ENCODE data around the gene TRMT2A.

DNA sequence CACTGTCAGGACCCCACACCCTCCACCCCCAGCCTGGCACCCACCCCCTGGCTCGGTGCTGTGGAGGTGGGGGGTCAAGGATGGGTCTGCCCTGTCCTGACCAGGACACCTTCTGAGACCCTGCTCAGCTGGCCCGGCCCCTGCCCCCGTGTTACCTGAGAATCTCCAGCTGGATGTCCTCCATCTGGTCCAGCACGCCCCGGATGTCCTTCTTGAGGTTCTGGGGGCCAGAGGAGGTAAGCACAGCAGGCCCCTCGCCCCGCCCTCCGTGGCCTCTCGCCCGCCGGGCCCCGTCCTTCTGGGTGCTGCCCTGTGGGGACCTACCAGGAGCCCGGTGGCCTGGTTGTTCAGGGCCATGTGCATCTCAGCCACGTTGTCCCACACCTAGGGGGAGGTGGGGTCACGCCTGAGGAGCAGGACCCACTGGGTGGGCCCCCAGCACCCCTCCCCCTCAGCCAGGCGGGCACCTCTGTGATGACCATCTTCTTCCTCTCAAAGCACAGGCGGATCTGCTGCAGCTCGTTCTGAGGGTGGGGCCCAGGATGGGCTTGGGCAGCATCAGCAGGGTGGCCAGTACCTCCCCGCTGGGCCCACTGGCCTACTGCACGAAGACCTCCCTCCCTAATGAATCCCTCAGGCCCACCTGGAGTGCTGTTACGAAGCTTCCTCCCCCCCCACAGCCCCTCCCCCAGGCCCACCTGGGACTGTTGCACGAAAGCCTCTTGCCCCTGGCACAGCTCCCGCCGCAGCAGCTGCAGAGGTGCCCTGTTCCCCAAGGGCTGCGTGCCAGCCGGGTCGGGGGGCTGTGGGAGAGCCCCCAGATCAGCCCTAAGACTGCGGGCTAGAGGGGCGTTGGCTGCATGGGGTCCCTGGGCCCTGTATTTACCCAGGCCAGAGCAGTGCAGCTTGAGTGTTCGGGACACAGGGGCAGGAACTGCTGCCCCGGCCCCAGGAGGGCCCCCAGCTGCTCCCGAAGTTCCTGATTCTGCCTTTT, 32.5 kb upstream of the TRMT2A start:
- TF ChIP-seq EP300 (IDR thresholded peaks at IDR 0.05; ENCODE audit: borderline replicate concordance), result no peak
- TF ChIP-seq CREB1 (IDR thresholded peaks at IDR 0.05; ENCODE audit: low read depth), result no peak
- TF ChIP-seq, protein P1, sequence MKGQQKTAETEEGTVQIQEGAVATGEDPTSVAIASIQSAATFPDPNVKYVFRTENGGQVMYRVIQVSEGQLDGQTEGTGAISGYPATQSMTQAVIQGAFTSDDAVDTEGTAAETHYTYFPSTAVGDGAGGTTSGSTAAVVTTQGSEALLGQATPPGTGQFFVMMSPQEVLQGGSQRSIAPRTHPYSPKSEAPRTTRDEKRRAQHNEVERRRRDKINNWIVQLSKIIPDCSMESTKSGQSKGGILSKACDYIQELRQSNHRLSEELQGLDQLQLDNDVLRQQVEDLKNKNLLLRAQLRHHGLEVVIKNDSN (IDR thresholded peaks at IDR 0.05), result no peak
- TF ChIP-seq RAD21 (IDR thresholded peaks at IDR 0.05; ENCODE audit: low read depth), result no peak
- no peak for TF ChIP-seq YY1 (IDR thresholded peaks at IDR 0.05; ENCODE audit: low read depth)
- TF ChIP-seq, protein P2, sequence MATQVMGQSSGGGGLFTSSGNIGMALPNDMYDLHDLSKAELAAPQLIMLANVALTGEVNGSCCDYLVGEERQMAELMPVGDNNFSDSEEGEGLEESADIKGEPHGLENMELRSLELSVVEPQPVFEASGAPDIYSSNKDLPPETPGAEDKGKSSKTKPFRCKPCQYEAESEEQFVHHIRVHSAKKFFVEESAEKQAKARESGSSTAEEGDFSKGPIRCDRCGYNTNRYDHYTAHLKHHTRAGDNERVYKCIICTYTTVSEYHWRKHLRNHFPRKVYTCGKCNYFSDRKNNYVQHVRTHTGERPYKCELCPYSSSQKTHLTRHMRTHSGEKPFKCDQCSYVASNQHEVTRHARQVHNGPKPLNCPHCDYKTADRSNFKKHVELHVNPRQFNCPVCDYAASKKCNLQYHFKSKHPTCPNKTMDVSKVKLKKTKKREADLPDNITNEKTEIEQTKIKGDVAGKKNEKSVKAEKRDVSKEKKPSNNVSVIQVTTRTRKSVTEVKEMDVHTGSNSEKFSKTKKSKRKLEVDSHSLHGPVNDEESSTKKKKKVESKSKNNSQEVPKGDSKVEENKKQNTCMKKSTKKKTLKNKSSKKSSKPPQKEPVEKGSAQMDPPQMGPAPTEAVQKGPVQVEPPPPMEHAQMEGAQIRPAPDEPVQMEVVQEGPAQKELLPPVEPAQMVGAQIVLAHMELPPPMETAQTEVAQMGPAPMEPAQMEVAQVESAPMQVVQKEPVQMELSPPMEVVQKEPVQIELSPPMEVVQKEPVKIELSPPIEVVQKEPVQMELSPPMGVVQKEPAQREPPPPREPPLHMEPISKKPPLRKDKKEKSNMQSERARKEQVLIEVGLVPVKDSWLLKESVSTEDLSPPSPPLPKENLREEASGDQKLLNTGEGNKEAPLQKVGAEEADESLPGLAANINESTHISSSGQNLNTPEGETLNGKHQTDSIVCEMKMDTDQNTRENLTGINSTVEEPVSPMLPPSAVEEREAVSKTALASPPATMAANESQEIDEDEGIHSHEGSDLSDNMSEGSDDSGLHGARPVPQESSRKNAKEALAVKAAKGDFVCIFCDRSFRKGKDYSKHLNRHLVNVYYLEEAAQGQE (IDR thresholded peaks at IDR 0.05; ENCODE audit: low read depth), result no peak

Measured in Ishikawa (cell line).